ENCODE results near the gene SPEM3.

SPEM3 gene

DNA sequence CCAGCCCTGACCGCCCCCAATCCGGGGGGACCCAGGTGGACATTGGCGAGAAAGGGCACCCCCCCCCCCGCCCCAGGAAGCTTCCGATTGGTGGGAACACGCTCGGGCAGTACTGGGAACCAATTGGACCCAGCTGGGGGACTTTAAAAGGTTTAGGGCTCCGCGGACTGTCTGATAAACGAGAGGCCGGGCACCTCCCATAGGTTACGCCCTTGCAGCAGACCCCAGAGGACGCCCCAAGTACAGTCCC, 25.0 kb upstream of the SPEM3 start:
- Histone ChIP-seq H3K27me3 (replicated peaks; ENCODE audit: control insufficient read depth, insufficient read depth, low read length, poor library complexity, severe bottlenecking) (no peaks in the 10 kb centered on the region), H3K27ac (ENCODE audit: insufficient read depth, low read length, poor library complexity, severe bottlenecking) (peak overlapping the region; percentile 67), H3K9me3 (ENCODE audit: control insufficient read depth, low read length) (no peaks in the 10 kb centered on the region), H3K36me3 (ENCODE audit: control insufficient read depth, insufficient read depth, low read length) (no peaks in the 10 kb centered on the region), H3K4me1 (ENCODE audit: control insufficient read depth, insufficient read depth, low read length, poor library complexity, severe bottlenecking) (peaks cover 19% of the 10 kb centered on the region), H3K4me3 (ENCODE audit: insufficient read depth, low read depth, low read length, poor library complexity, severe bottlenecking) (peak overlapping the region; percentile 89)
- no peak for DNase-seq

GRCh38 chr17:7403977-7404736, 24.5 kb upstream of the SPEM3 start, which contains the start of gene TMEM256:
TMEM256 (minus strand) TSS chr17:7404097; CDS start chr17:7404084, 13 bp downstream.
- peak; percentile 94 to 96 (median 95) for DNase-seq
- H3K27ac ChIP-seq (ENCODE audit: insufficient read depth, low read length, poor library complexity, severe bottlenecking): peak within 1 kb of the TSS; percentile 67
- no peaks in the 10 kb centered on the region for H3K27me3 ChIP-seq (replicated peaks; ENCODE audit: control insufficient read depth, insufficient read depth, low read length, poor library complexity, severe bottlenecking)
- no peaks in the 10 kb centered on the region for H3K9me3 ChIP-seq (ENCODE audit: control insufficient read depth, low read length)
- peak within 1 kb of the TSS; percentile 89 for H3K4me3 ChIP-seq (ENCODE audit: insufficient read depth, low read depth, low read length, poor library complexity, severe bottlenecking)
- H3K4me1 ChIP-seq (ENCODE audit: control insufficient read depth, insufficient read depth, low read length, poor library complexity, severe bottlenecking): peaks cover 19% of the 10 kb centered on the region
- no peaks in the 10 kb centered on the region for H3K36me3 ChIP-seq (ENCODE audit: control insufficient read depth, insufficient read depth, low read length)

GRCh38 chr17:7404737-7405349, 23.8 kb upstream of the SPEM3 start:
- H3K36me3 ChIP-seq (ENCODE audit: control insufficient read depth, insufficient read depth, low read length): no peaks in the 10 kb centered on the region
- peak in 2 of 3 donors; percentile 62 to 63 for DNase-seq
- no peaks in the 10 kb centered on the region for H3K27me3 ChIP-seq (replicated peaks; ENCODE audit: control insufficient read depth, insufficient read depth, low read length, poor library complexity, severe bottlenecking)
- H3K9me3 ChIP-seq (ENCODE audit: control insufficient read depth, low read length): no peaks in the 10 kb centered on the region
- peak overlapping the region; percentile 89 for H3K4me3 ChIP-seq (ENCODE audit: insufficient read depth, low read depth, low read length, poor library complexity, severe bottlenecking)
- H3K27ac ChIP-seq (ENCODE audit: insufficient read depth, low read length, poor library complexity, severe bottlenecking): peak overlapping the region; percentile 67
- peaks cover 19% of the 10 kb centered on the region for H3K4me1 ChIP-seq (ENCODE audit: control insufficient read depth, insufficient read depth, low read length, poor library complexity, severe bottlenecking)

- peaks cover 19% of the 10 kb centered on the region for H3K4me1 ChIP-seq (ENCODE audit: control insufficient read depth, insufficient read depth, low read length, poor library complexity, severe bottlenecking)
- DNase-seq: no peak
- H3K36me3 ChIP-seq (ENCODE audit: control insufficient read depth, insufficient read depth, low read length): no peaks in the 10 kb centered on the region
- no peaks in the 10 kb centered on the region for H3K27me3 ChIP-seq (replicated peaks; ENCODE audit: control insufficient read depth, insufficient read depth, low read length, poor library complexity, severe bottlenecking)
- peak overlapping the region; percentile 89 for H3K4me3 ChIP-seq (ENCODE audit: insufficient read depth, low read depth, low read length, poor library complexity, severe bottlenecking)
- peak overlapping the region; percentile 67 for H3K27ac ChIP-seq (ENCODE audit: insufficient read depth, low read length, poor library complexity, severe bottlenecking)
- no peaks in the 10 kb centered on the region for H3K9me3 ChIP-seq (ENCODE audit: control insufficient read depth, low read length)
These were observed 23.1 kb upstream of the SPEM3 start for GRCh38 chr17:7405350-7406234.

DNA sequence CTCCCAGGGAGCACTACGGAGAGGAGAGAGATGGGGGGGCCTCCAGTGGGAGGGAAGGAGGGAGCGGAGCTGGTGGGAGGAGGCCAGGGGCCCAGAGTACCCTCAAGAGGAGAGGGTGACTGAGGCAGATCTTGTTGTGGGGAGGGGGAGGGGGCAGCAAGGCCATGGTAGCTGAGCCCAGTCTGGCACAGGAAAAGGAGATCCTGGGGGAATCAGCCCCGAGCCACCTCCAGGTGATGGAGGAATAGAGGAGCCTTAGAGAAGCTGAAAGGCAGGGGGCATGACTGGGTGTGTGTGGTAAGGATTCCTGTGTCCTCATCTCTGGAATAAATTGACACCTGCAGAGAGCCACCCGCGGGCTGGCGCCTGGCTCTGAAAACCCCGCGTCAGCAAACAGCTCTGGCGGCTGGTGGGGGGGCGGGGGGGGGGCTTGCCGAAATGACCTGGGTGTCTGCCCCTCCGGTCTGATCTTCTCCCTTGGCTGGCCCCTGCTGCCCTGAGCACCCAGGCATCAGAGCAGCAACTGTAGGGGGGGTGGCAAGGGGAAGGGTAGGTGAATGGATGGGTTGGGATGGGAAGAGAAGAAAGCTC, 22.3 kb upstream of the SPEM3 start:
- H3K27me3 ChIP-seq (replicated peaks; ENCODE audit: control insufficient read depth, insufficient read depth, low read length, poor library complexity, severe bottlenecking): no peaks in the 10 kb centered on the region
- no peak for DNase-seq
- no peaks in the 10 kb centered on the region for H3K36me3 ChIP-seq (ENCODE audit: control insufficient read depth, insufficient read depth, low read length)
- no peak overlapping the region for H3K27ac ChIP-seq (ENCODE audit: insufficient read depth, low read length, poor library complexity, severe bottlenecking)
- no peaks in the 10 kb centered on the region for H3K9me3 ChIP-seq (ENCODE audit: control insufficient read depth, low read length)
- peaks cover 19% of the 10 kb centered on the region for H3K4me1 ChIP-seq (ENCODE audit: control insufficient read depth, insufficient read depth, low read length, poor library complexity, severe bottlenecking)
- H3K4me3 ChIP-seq (ENCODE audit: insufficient read depth, low read depth, low read length, poor library complexity, severe bottlenecking): no peak overlapping the region

GRCh38 chr17:7407082-7407481, 21.6 kb upstream of the SPEM3 start:
- no peaks in the 10 kb centered on the region for H3K27me3 ChIP-seq (replicated peaks; ENCODE audit: control insufficient read depth, insufficient read depth, low read length, poor library complexity, severe bottlenecking)
- DNase-seq: no peak
- no peak overlapping the region for H3K4me3 ChIP-seq (ENCODE audit: insufficient read depth, low read depth, low read length, poor library complexity, severe bottlenecking)
- H3K9me3 ChIP-seq (ENCODE audit: control insufficient read depth, low read length): no peaks in the 10 kb centered on the region
- no peak overlapping the region for H3K27ac ChIP-seq (ENCODE audit: insufficient read depth, low read length, poor library complexity, severe bottlenecking)
- H3K4me1 ChIP-seq (ENCODE audit: control insufficient read depth, insufficient read depth, low read length, poor library complexity, severe bottlenecking): peaks cover 19% of the 10 kb centered on the region
- no peaks in the 10 kb centered on the region for H3K36me3 ChIP-seq (ENCODE audit: control insufficient read depth, insufficient read depth, low read length)

DNA sequence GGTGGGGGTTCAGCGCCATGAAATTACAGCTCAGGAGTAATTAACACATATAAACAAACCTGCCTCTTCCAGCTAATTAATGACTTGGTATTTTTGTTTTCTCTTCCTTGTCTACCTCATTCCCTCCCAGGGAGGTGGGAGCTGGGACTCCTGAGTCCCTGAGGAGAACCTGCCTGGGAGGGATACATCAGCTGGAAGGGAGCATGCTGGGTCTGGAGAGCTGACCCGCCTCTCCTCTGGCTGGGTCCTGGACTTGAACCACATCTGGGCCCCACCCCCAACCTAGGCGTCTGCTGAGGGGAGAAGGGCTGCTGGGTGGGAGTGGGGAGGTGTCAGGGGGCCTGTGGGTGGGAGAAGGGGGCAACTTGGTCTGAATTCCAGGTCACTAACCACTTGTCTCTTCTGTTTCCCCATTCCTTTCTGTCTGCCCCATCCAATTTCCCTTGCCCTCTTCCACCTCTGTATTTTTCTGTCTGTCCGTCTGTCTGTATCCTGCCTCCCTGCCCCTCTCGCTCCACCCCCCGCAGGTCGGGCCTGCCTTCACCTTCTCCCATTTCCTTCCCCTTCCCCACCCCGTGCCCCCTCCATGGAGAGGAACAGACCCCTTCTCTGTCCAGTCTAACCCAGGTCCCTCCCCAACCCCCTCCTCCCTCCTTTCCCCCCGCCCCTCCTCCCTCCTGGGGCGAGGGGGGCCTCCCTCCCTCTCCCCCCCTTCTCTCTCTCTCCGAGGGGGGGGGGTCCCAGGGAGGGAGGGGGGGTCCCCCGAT, 21.0 kb upstream of the SPEM3 start, which contains the start of gene NLGN2:
TSS of gene NLGN2 (plus strand) at position 361 of the 767 bp plus-strand sequence. CDS start 411 bp downstream, outside the sequence.
- Histone ChIP-seq H3K9me3 (ENCODE audit: control insufficient read depth, low read length) (no peaks in the 10 kb centered on the region), H3K36me3 (ENCODE audit: control insufficient read depth, insufficient read depth, low read length) (no peaks in the 10 kb centered on the region), H3K27ac (ENCODE audit: insufficient read depth, low read length, poor library complexity, severe bottlenecking) (no peak within 1 kb of the TSS), H3K4me1 (ENCODE audit: control insufficient read depth, insufficient read depth, low read length, poor library complexity, severe bottlenecking) (peaks cover 19% of the 10 kb centered on the region), H3K4me3 (ENCODE audit: insufficient read depth, low read depth, low read length, poor library complexity, severe bottlenecking) (no peak within 1 kb of the TSS), H3K27me3 (replicated peaks; ENCODE audit: control insufficient read depth, insufficient read depth, low read length, poor library complexity, severe bottlenecking) (no peaks in the 10 kb centered on the region)
- DNase-seq: no peak

DNA sequence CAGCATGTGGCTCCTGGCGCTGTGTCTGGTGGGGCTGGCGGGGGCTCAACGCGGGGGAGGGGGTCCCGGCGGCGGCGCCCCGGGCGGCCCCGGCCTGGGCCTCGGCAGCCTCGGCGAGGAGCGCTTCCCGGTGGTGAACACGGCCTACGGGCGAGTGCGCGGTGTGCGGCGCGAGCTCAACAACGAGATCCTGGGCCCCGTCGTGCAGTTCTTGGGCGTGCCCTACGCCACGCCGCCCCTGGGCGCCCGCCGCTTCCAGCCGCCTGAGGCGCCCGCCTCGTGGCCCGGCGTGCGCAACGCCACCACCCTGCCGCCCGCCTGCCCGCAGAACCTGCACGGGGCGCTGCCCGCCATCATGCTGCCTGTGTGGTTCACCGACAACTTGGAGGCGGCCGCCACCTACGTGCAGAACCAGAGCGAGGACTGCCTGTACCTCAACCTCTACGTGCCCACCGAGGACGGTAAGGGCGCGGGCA, 20.4 kb upstream of the SPEM3 start:
- Histone ChIP-seq H3K27ac (ENCODE audit: insufficient read depth, low read length, poor library complexity, severe bottlenecking) (no peak overlapping the region), H3K4me1 (ENCODE audit: control insufficient read depth, insufficient read depth, low read length, poor library complexity, severe bottlenecking) (peaks cover 15% of the 10 kb centered on the region), H3K36me3 (ENCODE audit: control insufficient read depth, insufficient read depth, low read length) (no peaks in the 10 kb centered on the region), H3K27me3 (replicated peaks; ENCODE audit: control insufficient read depth, insufficient read depth, low read length, poor library complexity, severe bottlenecking) (no peaks in the 10 kb centered on the region), H3K4me3 (ENCODE audit: insufficient read depth, low read depth, low read length, poor library complexity, severe bottlenecking) (no peak overlapping the region), H3K9me3 (ENCODE audit: control insufficient read depth, low read length) (no peaks in the 10 kb centered on the region)
- DNase-seq: no peak

DNA sequence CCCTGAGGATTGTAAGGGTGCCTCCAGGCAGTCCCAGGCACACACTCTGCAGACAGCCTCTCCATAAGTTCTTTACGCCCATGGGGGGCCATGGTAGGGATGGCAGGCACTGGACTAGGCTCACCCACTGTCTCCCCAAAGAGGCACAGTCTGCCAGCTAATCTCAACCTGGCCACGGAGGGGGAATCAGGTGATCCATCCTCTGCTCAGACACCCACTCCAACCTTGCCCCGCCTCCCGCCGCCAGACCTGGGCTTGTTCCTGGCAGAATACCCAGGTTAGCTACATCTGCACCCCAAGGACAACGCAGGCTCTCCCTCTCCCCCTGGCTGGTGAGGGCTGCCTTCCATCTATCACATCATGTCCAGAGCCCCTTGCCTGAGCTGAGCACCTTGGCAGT, 19.8 kb upstream of the SPEM3 start:
- no peaks in the 10 kb centered on the region for H3K27me3 ChIP-seq (replicated peaks; ENCODE audit: control insufficient read depth, insufficient read depth, low read length, poor library complexity, severe bottlenecking)
- H3K27ac ChIP-seq (ENCODE audit: insufficient read depth, low read length, poor library complexity, severe bottlenecking): no peak overlapping the region
- H3K9me3 ChIP-seq (ENCODE audit: control insufficient read depth, low read length): no peaks in the 10 kb centered on the region
- no peak overlapping the region for H3K4me3 ChIP-seq (ENCODE audit: insufficient read depth, low read depth, low read length, poor library complexity, severe bottlenecking)
- H3K36me3 ChIP-seq (ENCODE audit: control insufficient read depth, insufficient read depth, low read length): no peaks in the 10 kb centered on the region
- no peak for DNase-seq
- H3K4me1 ChIP-seq (ENCODE audit: control insufficient read depth, insufficient read depth, low read length, poor library complexity, severe bottlenecking): peaks cover 11% of the 10 kb centered on the region

Data from effector memory CD4-positive, alpha-beta T cell (primary cell).